K562 (cell line): ENCODE data around the gene MAST3. TPM values are rescaled to one million over a fixed set of nuclear protein-coding genes. Genes with fewer than 3 reads are reported as not detected.

Experiments used
- ARID1B ChIP-seq: fragments of 450-650 bp; IDR thresholded peaks from 2 replicates; pipeline ENCODE4 v1.6.1; 2016; ENCODE audit warnings: antibody characterized with exemption, mild to moderate bottlenecking, inconsistent platforms
- ATF7 ChIP-seq: fragments of 450-650 bp; IDR thresholded peaks from 2 replicates; pipeline ENCODE4 v1.7.1; 2014; ENCODE audit warnings: mild to moderate bottlenecking, moderate library complexity
- BCLAF1 ChIP-seq, 2 experiments: fragments of 450-650 bp in 1 of 2; IDR thresholded peaks; 2 replicates each; pipeline ENCODE4 v1.6.1; 2011 to 2017; ENCODE audit warnings: low read depth in 2 of 2, antibody characterized with exemption in 1 of 2, borderline replicate concordance in 1 of 2, low read length in 1 of 2, mild to moderate bottlenecking in 1 of 2, mixed read lengths in 1 of 2; ENCODE audit not compliant: control insufficient read depth in 1 of 2
- CBX8 ChIP-seq: fragments of 200-600 bp; sonication (generic); IDR thresholded peaks from 2 replicates; pipeline ENCODE4 v1.6.1; 2012; ENCODE audit warnings: borderline replicate concordance, mixed run types, low read depth, mild to moderate bottlenecking, moderate library complexity, mixed read lengths, low read length, control low read depth, inconsistent platforms; ENCODE audit not compliant: poor library complexity, severe bottlenecking; ENCODE audit errors: extremely low read depth
- ETS1 ChIP-seq: conservative IDR thresholded peaks from 2 replicates; pipeline ENCODE4 v1.6.1; 2011; ENCODE audit warnings: low read depth, mild to moderate bottlenecking, low read length; ENCODE audit not compliant: control insufficient read depth
- HNRNPUL1 ChIP-seq: fragments of 200-400 bp; formaldehyde crosslinking; IDR thresholded peaks from 2 replicates; pipeline ENCODE4 v1.6.1; 2017; ENCODE audit warnings: low read length
- MIER1 ChIP-seq: fragments of 450-650 bp; IDR thresholded peaks from 2 replicates; pipeline ENCODE4 v1.6.1; 2016; ENCODE audit warnings: antibody characterized with exemption, mild to moderate bottlenecking, low read depth
- MYBL2 ChIP-seq, 2 experiments: fragments of 450-650 bp in 1 of 2; sonication (generic) in 1 of 2; formaldehyde crosslinking in 1 of 2; IDR thresholded peaks; 2 replicates each; pipeline versions ENCODE4 v1.6.1 to v1.8.1; 2017 to 2022; ENCODE audit warnings: borderline replicate concordance in 1 of 2, inconsistent platforms in 1 of 2, low read depth in 1 of 2, mild to moderate bottlenecking in 1 of 2, missing genetic modification reagents in 1 of 2, moderate library complexity in 1 of 2
- PATZ1 ChIP-seq: fragments of 250-450 bp; sonication (Bioruptor Pico); IDR thresholded peaks from 2 replicates; pipeline ENCODE4 v1.5.0; 2020; ENCODE audit warnings: mild to moderate bottlenecking, borderline replicate concordance
- RFX7 ChIP-seq: fragments of 250-450 bp; sonication (Bioruptor Pico); IDR thresholded peaks from 2 replicates; pipeline ENCODE4 v1.5.1; 2021; ENCODE audit warnings: mild to moderate bottlenecking
- SMAD2 ChIP-seq: fragments of 150-350 bp; IDR thresholded peaks from 2 replicates; pipeline ENCODE4 v1.6.1; 2014; ENCODE audit warnings: low read depth, mild to moderate bottlenecking, low read length
- TBP ChIP-seq: optimal IDR thresholded peaks from 2 replicates; pipeline ENCODE3; 2011; ENCODE audit warnings: low read depth, low read length, improper control_type of control experiment
- XRCC5 ChIP-seq: fragments of 200-400 bp; formaldehyde crosslinking; IDR thresholded peaks from 2 replicates; pipeline ENCODE4 v1.6.1; 2017; ENCODE audit warnings: low read depth, mild to moderate bottlenecking, low read length
- YY1 ChIP-seq, 3 experiments: IDR thresholded peaks; 2 replicates each; pipeline ENCODE4 v1.6.1; 2011; ENCODE audit warnings: low read length in 2 of 3, mild to moderate bottlenecking in 2 of 3, moderate library complexity in 2 of 3, borderline replicate concordance in 1 of 3, control low read depth in 1 of 3, low read depth in 1 of 3; ENCODE audit not compliant: insufficient read depth in 3 of 3, insufficient replicate concordance in 2 of 3, control insufficient read depth in 1 of 3, insufficient read length in 1 of 3; ENCODE audit errors: extremely low read depth in 1 of 3
- ZNF408 ChIP-seq: fragments of 250-450 bp; sonication (Bioruptor Pico); IDR thresholded peaks from 2 replicates; pipeline ENCODE4 v1.4.0; 2020; ENCODE audit warnings: low read depth, mild to moderate bottlenecking, moderate library complexity
- ZNF449 ChIP-seq: fragments of 250-450 bp; sonication (Bioruptor Pico); IDR thresholded peaks from 2 replicates; pipeline ENCODE4 v1.8.0; 2022; ENCODE audit warnings: moderate library complexity, mild to moderate bottlenecking, inconsistent platforms
- ZNF699 ChIP-seq: fragments of 250-450 bp; sonication (Bioruptor Pico); IDR thresholded peaks from 2 replicates; pipeline ENCODE4 v1.8.0; 2021; ENCODE audit warnings: mild to moderate bottlenecking, moderate library complexity; ENCODE audit not compliant: insufficient replicate concordance
- polyA plus RNA-seq, 8 experiments: library from polyadenylated mRNA; depleted of rRNA in 4 of 8; stranded (reverse) in 5 of 8; unstranded in 3 of 8; fragments of >200 nt; fragmentation: Nextera tagmentation in 2 of 8; fragmentation: Illumina TruSeq in 1 of 8; extraction: Ambion mirVana in 2 of 8; extraction: Trizol in 1 of 8; gene quantifications; 2 replicates each; pipeline versions ENCODE4 v1.2.1 to v1.2.3, GENCODE V29; 2011 to 2014; ENCODE audit warnings: inconsistent platforms in 1 of 8, missing spikeins in 1 of 8
- total RNA-seq, 7 experiments: library from RNA; depleted of rRNA in 6 of 7; stranded (reverse); fragments of >200 nt in 6 of 7; fragmentation: Illumina TruSeq in 2 of 7; extraction: Trizol in 2 of 7; gene quantifications; 2 replicates each; pipeline versions ENCODE4 v1.2.1 to v1.2.3, GENCODE V29; 2011 to 2021; ENCODE audit warnings: low replicate concordance in 1 of 7

Gene MAST3
- total and polyA plus RNA-seq, 9 of the 15 experiments (the other 6 are each of a cell fraction or from before 2014, with no cell fraction given) = 0.94 to 9.9 (median 2.4) TPM

GRCh38 chr19:18090545-18091216, 6.9 kb upstream of the MAST3 start (continued):
- TF ChIP-seq PATZ1 (no peak), ARID1B (peak; percentile 13), MYBL2 (IDR thresholded peaks at IDR 0.05; ENCODE audit: low read depth) (no peak), MYBL2 (CRISPR knock-in tag; IDR thresholded peaks at IDR 0.05; ENCODE audit: borderline replicate concordance) (no peak), XRCC5 (no peak), CBX8 (no peak), YY1 (IDR thresholded peaks at IDR 0.05; ENCODE audit: borderline replicate concordance in 1 of 3, control insufficient read depth in 1 of 3, extremely low read depth in 1 of 3, insufficient read depth in 3 of 3, insufficient read length in 1 of 3, insufficient replicate concordance in 2 of 3, low read depth in 1 of 3, low read length in 2 of 3) (no peak), ZNF449 (CRISPR knock-in tag) (no peak), ETS1 (no peak), RFX7 (CRISPR knock-in tag) (no peak), TBP (no peak), ATF7 (no peak), MIER1 (0 out of 2 replicates have a peak, but pooled peaks have one; percentile 59), HNRNPUL1 (no peak), ZNF408 (CRISPR knock-in tag) (no peak), SMAD2 (no peak), BCLAF1 (IDR thresholded peaks at IDR 0.05; ENCODE audit: borderline replicate concordance in 1 of 2, control insufficient read depth in 1 of 2, low read depth in 2 of 2, low read length in 1 of 2) (no peak), ZNF699 (CRISPR knock-in tag) (no peak)
